Measurements from ENCODE around the gene IFNL1.
"Not testable (repeated sequence)": the region's sequence is repeated elsewhere in the genome, so short reads cannot be mapped to it uniquely, and the experiment has no call there.

IFNL1 gene

GRCh38 chr19:39296055-39296645 lies at the start of gene IFNL1:
IFNL1 (plus strand) TSS chr19:39296407; CDS start chr19:39296422, 15 bp downstream.
- no peak for FAIRE-seq

- FAIRE-seq: no peak
Measured at GRCh38 chr19:39246951-39247669, 49.1 kb upstream of the IFNL1 start.

- no peak for FAIRE-seq
Measured at GRCh38 chr19:39247701-39248664, 48.2 kb upstream of the IFNL1 start.

GRCh38 chr19:39248806-39249205 lies 47.4 kb upstream of the IFNL1 start, which contains the start of gene IFNL4:
IFNL4 (minus strand) TSS chr19:39248856.
- no peak for FAIRE-seq

GRCh38 chr19:39251081-39251480 lies 45.1 kb upstream of the IFNL1 start:
- no peak for FAIRE-seq

- no peak for FAIRE-seq
Measured at GRCh38 chr19:39251846-39252245, 44.4 kb upstream of the IFNL1 start.

- FAIRE-seq: no peak
Measured at GRCh38 chr19:39252458-39252857, 43.7 kb upstream of the IFNL1 start.

GRCh38 chr19:39253374-39254149 lies 42.6 kb upstream of the IFNL1 start:
- FAIRE-seq: no peak

GRCh38 chr19:39254531-39255345 lies 41.5 kb upstream of the IFNL1 start:
- no peak for FAIRE-seq

GRCh38 chr19:39257227-39257626 lies 39.0 kb upstream of the IFNL1 start:
- FAIRE-seq: no peak

- FAIRE-seq: no peak
Measured at GRCh38 chr19:39261704-39262103, 34.5 kb upstream of the IFNL1 start.

GRCh38 chr19:39262496-39262895 lies 33.7 kb upstream of the IFNL1 start:
- no peak for FAIRE-seq

- no peak for FAIRE-seq
Measured at GRCh38 chr19:39263912-39264305, 32.3 kb upstream of the IFNL1 start.

- no peak for FAIRE-seq
Measured at GRCh38 chr19:39264306-39265290, 31.6 kb upstream of the IFNL1 start.

GRCh38 chr19:39265321-39265916 lies 30.8 kb upstream of the IFNL1 start:
- no peak for FAIRE-seq

GRCh38 chr19:39268085-39268484 lies 28.1 kb upstream of the IFNL1 start, which contains the start of gene IFNL2:
IFNL2 (plus strand) TSS chr19:39268396; CDS start chr19:39268569, 173 bp downstream.
- FAIRE-seq: not testable (repeated sequence)

- not testable (repeated sequence) for FAIRE-seq
Measured at GRCh38 chr19:39268531-39269223, 27.5 kb upstream of the IFNL1 start.

- FAIRE-seq: not testable (repeated sequence)
Measured at GRCh38 chr19:39269369-39269768, 26.8 kb upstream of the IFNL1 start.
